ENCODE results near the gene ZNF512B. TPM values are rescaled to one million over a fixed set of nuclear protein-coding genes. Genes with fewer than 3 reads are reported as not detected.

The ZNF512B gene
- total RNA-seq, 1 donor from 2014 or later: 5.2 TPM

GRCh38 chr20:63959699-63960075 lies 10.0 kb downstream of the ZNF512B start:
- DNase-seq (ENCODE audit: low read depth): no peak
- no peak overlapping the region for H3K4me3 ChIP-seq (ENCODE audit: low read depth, low read length)
- TF ChIP-seq CTCF (conservative IDR thresholded peaks at IDR 0.05; ENCODE audit: low read depth, low read length): no peak

- no peak for TF ChIP-seq CTCF (conservative IDR thresholded peaks at IDR 0.05; ENCODE audit: low read depth, low read length)
- no peak overlapping the region for H3K4me3 ChIP-seq (ENCODE audit: low read depth, low read length)
- DNase-seq (ENCODE audit: low read depth): no peak
Observed at GRCh38 chr20:63958964-63959698, 10.6 kb downstream of the ZNF512B start.

GRCh38 chr20:63958471-63958870 lies 11.3 kb downstream of the ZNF512B start:
- TF ChIP-seq CTCF (conservative IDR thresholded peaks at IDR 0.05; ENCODE audit: low read depth, low read length): no peak
- DNase-seq (ENCODE audit: low read depth): no peak
- no peak overlapping the region for H3K4me3 ChIP-seq (ENCODE audit: low read depth, low read length)

- no peak for DNase-seq (ENCODE audit: low read depth)
- TF ChIP-seq CTCF (conservative IDR thresholded peaks at IDR 0.05; ENCODE audit: low read depth, low read length): no peak
- H3K4me3 ChIP-seq (ENCODE audit: low read depth, low read length): peak overlapping the region; percentile 64
Observed at GRCh38 chr20:63957690-63958441, 11.9 kb downstream of the ZNF512B start.

- TF ChIP-seq CTCF (conservative IDR thresholded peaks at IDR 0.05; ENCODE audit: low read depth, low read length): no peak
- H3K4me3 ChIP-seq (ENCODE audit: low read depth, low read length): peak overlapping the region; percentile 64
- DNase-seq (ENCODE audit: low read depth): no peak
Observed at GRCh38 chr20:63957004-63957689, 12.6 kb downstream of the ZNF512B start.

GRCh38 chr20:63956664-63957003 lies 13.1 kb downstream of the ZNF512B start:
- no peak for TF ChIP-seq CTCF (conservative IDR thresholded peaks at IDR 0.05; ENCODE audit: low read depth, low read length)
- peak overlapping the region; percentile 64 for H3K4me3 ChIP-seq (ENCODE audit: low read depth, low read length)
- no peak for DNase-seq (ENCODE audit: low read depth)

Measured in epithelial cell of proximal tubule (primary cell).